GM19452 (cell line): ENCODE data around the gene APMAP.

ENCODE experiments used
- ATAC-seq: cut with Tn5 transposase; IDR thresholded peaks from one replicate; pipeline ENCODE4 v1.9.1; 2021; ENCODE audit not compliant: unreplicated experiment

Gene APMAP

DNA sequence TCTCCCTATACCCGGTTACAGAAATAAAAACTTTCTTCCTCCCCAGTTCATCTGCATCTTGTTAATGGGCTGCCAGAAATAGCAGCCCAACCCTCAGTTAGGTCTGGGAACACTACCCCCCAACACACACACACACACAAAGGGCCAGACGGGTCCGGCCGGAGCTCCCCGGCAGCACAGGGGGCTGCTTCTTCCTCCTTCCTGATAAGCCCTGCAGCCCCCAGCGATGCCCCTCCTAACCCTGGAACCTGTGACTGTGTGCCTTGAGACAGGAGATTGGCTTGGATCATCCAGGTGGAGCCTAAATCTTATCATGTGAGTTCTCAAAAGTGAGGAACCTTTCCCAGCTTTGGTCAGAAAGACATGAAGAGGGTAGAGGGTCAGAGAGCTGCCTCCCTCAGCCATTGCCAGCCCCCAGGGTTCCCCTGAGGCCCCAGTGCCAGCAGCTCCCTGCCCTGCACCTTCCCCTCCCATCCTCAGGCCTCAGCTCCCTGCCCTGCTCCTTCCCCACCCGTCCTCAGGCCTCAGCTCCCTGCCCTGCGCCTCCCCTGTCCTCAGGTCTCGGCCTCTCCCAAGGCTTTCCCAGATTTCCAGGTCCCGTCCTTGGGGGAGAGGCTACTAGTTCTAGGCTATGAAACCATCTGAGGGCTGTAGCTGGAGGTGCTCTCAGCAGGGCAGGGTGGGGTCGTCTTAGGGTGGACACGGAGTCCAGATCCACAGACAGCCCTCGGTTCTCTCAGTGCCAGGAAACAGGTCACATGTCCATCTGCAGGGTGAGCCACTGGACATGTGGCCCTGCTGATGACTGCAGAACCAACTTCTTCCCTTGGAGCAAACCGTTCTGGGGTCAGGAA lies 77.9 kb downstream of the APMAP start:
- ATAC-seq: no peak

DNA sequence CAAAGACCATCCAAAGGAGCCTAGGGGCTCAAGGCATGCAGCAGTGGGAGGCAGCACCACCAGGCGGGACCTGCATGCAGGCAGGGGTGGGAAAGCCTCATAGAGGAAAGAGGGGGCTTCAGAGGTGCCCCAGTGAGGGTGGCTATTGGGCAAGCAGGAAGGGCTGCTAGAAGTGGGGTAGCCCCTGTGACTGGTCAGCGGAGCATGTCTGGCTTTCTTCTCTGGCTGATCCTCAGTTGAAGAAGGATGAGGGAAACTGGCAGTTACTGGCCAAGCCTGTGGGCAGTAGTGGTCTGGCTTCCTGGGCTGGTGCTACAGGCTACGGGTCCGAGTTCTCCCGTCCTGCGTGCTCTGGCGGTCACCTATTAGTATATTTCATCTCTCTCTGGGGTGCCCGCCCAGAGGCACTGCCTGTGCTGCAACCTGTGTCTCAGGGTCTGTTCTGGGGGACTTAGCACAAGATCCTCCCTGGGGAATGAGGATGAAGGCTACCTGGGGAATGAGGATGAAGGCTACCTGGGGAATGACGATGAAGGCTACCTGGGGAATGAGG lies 79.4 kb downstream of the APMAP start:
- no peak for ATAC-seq
